NT2/D1 (cell line): ENCODE results near the gene OPRL1.
"Not testable (repeated sequence)": the region's sequence is repeated elsewhere in the genome, so short reads cannot be mapped to it uniquely, and the experiment has no call there.

Experiments
- DNase-seq: peaks from one replicate; pipeline ENCODE4 v3.0.0-alpha.2; 2011; ENCODE audit warnings: low read depth, low spot score
- H3K27me3 ChIP-seq: 2 replicates; pipeline ENCODE4 v1.6.0; 2011; ENCODE audit warnings: mild to moderate bottlenecking; ENCODE audit not compliant: insufficient read length, insufficient read depth
- H3K36me3 ChIP-seq: 2 replicates; pipeline ENCODE4 v1.6.1; 2011; ENCODE audit warnings: mild to moderate bottlenecking, low read length, mixed read lengths; ENCODE audit not compliant: insufficient read depth, insufficient read length
- H3K4me1 ChIP-seq: 2 replicates; pipeline ENCODE4 v1.5.1; 2011; ENCODE audit not compliant: insufficient read depth, insufficient read length
- H3K4me3 ChIP-seq: 2 replicates; pipeline ENCODE4 v1.5.1; 2011; ENCODE audit warnings: low read depth; ENCODE audit not compliant: insufficient read length
- H3K9ac ChIP-seq: 2 replicates; pipeline ENCODE4 v1.6.0; 2011; ENCODE audit warnings: low read depth; ENCODE audit not compliant: insufficient read length
- H3K9me3 ChIP-seq: 2 replicates; pipeline ENCODE4 v1.5.1; 2011; ENCODE audit warnings: mild to moderate bottlenecking, low read length; ENCODE audit not compliant: insufficient read depth
- SUZ12 ChIP-seq: IDR thresholded peaks from 2 replicates; pipeline ENCODE4 v1.6.1; 2011; ENCODE audit not compliant: insufficient read length, insufficient read depth; ENCODE audit errors: extremely low read depth
- YY1 ChIP-seq: IDR thresholded peaks from 2 replicates; pipeline ENCODE4 v1.6.1; 2011; ENCODE audit not compliant: insufficient read length, insufficient read depth
- ZNF274 ChIP-seq: IDR thresholded peaks from 2 replicates; pipeline ENCODE4 v1.6.1; 2011; ENCODE audit warnings: mild to moderate bottlenecking, low read depth, low read length

OPRL1 gene

GRCh38 chr20:64112691-64113443 lies 33.0 kb downstream of the OPRL1 start:
- no peaks in the 10 kb centered on the region for H3K27me3 ChIP-seq
- no peaks in the 10 kb centered on the region for H3K9me3 ChIP-seq
- peaks cover 12% of the 10 kb centered on the region for H3K4me1 ChIP-seq
- no peaks in the 10 kb centered on the region for H3K36me3 ChIP-seq
- H3K4me3 ChIP-seq: no peak overlapping the region
- TF ChIP-seq ZNF274 (no peak), YY1 (no peak), SUZ12 (no peak)
- H3K9ac ChIP-seq: no peak overlapping the region
- no peak for DNase-seq

GRCh38 chr20:64113444-64113775 lies 33.5 kb downstream of the OPRL1 start:
- Histone ChIP-seq H3K4me1 (peaks cover 10% of the 10 kb centered on the region), H3K27me3 (no peaks in the 10 kb centered on the region), H3K9me3 (no peaks in the 10 kb centered on the region), H3K4me3 (no peak overlapping the region), H3K36me3 (no peaks in the 10 kb centered on the region), H3K9ac (no peak overlapping the region)
- no peak for TF ChIP-seq SUZ12
- no peak for DNase-seq

- no peak for TF ChIP-seq ZNF274
- no peak for TF ChIP-seq SUZ12
- no peak for TF ChIP-seq YY1
- Histone ChIP-seq H3K36me3 (no peaks in the 10 kb centered on the region), H3K27me3 (no peaks in the 10 kb centered on the region), H3K4me1 (peaks cover 10% of the 10 kb centered on the region), H3K9me3 (no peaks in the 10 kb centered on the region), H3K4me3 (no peak overlapping the region), H3K9ac (no peak overlapping the region)
- DNase-seq: no peak
Observed at GRCh38 chr20:64113796-64114355, 34.0 kb downstream of the OPRL1 start.

- no peak for TF ChIP-seq ZNF274
- no peak for TF ChIP-seq YY1
- TF ChIP-seq SUZ12: no peak
- Histone ChIP-seq H3K36me3 (no peaks in the 10 kb centered on the region), H3K4me1 (peaks cover 7% of the 10 kb centered on the region), H3K27me3 (no peaks in the 10 kb centered on the region), H3K9me3 (no peaks in the 10 kb centered on the region), H3K4me3 (no peak overlapping the region), H3K9ac (no peak overlapping the region)
- DNase-seq: no peak
Observed at GRCh38 chr20:64114356-64114971, 34.6 kb downstream of the OPRL1 start.

DNA sequence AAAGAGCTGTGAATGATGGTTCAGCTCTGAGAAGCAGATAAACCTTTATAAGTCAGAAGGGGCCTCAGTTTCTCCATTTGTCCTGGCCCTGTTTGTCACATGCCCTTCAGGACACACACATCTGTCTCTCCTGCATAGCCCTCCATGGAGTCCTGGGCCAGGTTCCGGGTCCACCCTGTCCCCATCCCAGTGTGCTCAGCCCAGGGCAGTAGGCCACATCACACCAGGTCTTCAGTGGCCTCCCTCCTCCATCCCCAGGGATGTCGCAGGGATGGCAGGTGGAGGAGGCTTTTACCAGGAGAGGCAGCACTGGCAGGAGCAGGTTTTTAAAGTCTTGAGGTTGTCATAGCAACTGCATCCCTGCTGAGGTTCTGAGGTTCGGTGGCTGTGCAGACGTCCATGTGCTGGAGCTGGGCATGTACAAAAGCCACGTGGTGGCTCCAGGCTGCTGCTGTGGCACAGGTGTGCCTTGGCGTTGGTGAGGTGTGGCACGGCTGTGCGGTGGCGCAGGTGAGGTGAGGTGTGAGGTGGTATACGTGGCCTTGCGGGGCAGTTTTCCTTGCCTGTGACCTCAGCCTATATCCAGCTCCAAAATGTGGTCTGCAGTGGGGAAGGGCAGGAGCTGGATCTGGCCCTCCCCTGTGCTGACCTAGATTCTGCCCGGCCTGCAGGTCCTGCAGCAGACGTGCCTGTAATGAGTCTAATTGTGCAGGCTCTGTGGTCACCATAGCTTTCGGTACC lies 35.5 kb downstream of the OPRL1 start:
- DNase-seq: no peak
- H3K4me1 ChIP-seq: peaks cover 7% of the 10 kb centered on the region
- H3K9ac ChIP-seq: no peak overlapping the region
- no peaks in the 10 kb centered on the region for H3K36me3 ChIP-seq
- H3K27me3 ChIP-seq: no peaks in the 10 kb centered on the region
- TF ChIP-seq SUZ12 (no peak), YY1 (no peak), ZNF274 (no peak)
- no peak overlapping the region for H3K4me3 ChIP-seq
- no peaks in the 10 kb centered on the region for H3K9me3 ChIP-seq

GRCh38 chr20:64116016-64116415 lies 36.1 kb downstream of the OPRL1 start:
- no peaks in the 10 kb centered on the region for H3K36me3 ChIP-seq
- TF ChIP-seq YY1: no peak
- TF ChIP-seq SUZ12: no peak
- no peak for TF ChIP-seq ZNF274
- no peak overlapping the region for H3K4me3 ChIP-seq
- H3K9me3 ChIP-seq: no peaks in the 10 kb centered on the region
- no peak overlapping the region for H3K9ac ChIP-seq
- no peak for DNase-seq
- H3K4me1 ChIP-seq: peaks cover 9% of the 10 kb centered on the region
- H3K27me3 ChIP-seq: no peaks in the 10 kb centered on the region

- TF ChIP-seq ZNF274: no peak
- TF ChIP-seq SUZ12: no peak
- TF ChIP-seq YY1: no peak
- no peaks in the 10 kb centered on the region for H3K27me3 ChIP-seq
- no peaks in the 10 kb centered on the region for H3K36me3 ChIP-seq
- no peaks in the 10 kb centered on the region for H3K9me3 ChIP-seq
- DNase-seq: no peak
- H3K4me3 ChIP-seq: no peak overlapping the region
- peaks cover 9% of the 10 kb centered on the region for H3K4me1 ChIP-seq
- no peak overlapping the region for H3K9ac ChIP-seq
Observed at GRCh38 chr20:64116541-64117431, 36.9 kb downstream of the OPRL1 start.

- H3K9ac ChIP-seq, H3K27me3 ChIP-seq, H3K9me3 ChIP-seq, H3K4me3 ChIP-seq, H3K4me1 ChIP-seq, DNase-seq, H3K36me3 ChIP-seq: not testable (repeated sequence)
Observed at GRCh38 chr20:64117432-64117777, 37.5 kb downstream of the OPRL1 start.
